Occipital lobe (tissue), 2 donors: ENCODE data around the gene TBKBP1. TPM values are rescaled to one million over a fixed set of nuclear protein-coding genes. Genes with fewer than 3 reads are reported as not detected.
"Not testable (repeated sequence)": the region's sequence is repeated elsewhere in the genome, so short reads cannot be mapped to it uniquely, and the experiment has no call there.

ENCODE experiments used
- DNase-seq: peaks from one replicate; lab custom pipeline; 2025; lab: John Stamatoyannopoulos, UW
- total RNA-seq: library from RNA; depleted of rRNA; stranded (reverse); fragments of >200 nt; gene quantifications from one replicate; pipeline ENCODE4 v1.2.3, GENCODE V29; 2014

TBKBP1 gene
- total RNA-seq, 1 donor from 2014 or later = 11.5 TPM

DNA sequence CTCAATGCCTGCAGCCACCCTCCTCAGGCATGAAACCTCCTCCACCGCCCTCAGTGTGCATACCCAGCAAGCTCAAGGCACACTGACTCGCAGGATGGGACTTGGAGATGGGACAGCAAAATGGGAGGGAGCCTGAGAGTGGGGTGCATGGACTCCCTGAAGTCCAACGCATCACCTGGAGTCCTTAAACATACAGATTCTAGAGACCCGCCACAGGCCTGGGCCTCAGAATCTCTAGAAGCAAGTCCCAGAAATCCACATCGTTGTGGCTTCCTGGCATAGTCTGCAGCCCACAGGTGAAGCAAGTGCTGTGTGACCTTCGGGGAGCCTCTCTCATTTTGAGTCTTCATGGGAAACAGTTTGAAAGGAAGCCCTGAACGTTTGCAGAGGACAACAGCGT, 35.5 kb downstream of the TBKBP1 start:
- no peak for DNase-seq

DNA sequence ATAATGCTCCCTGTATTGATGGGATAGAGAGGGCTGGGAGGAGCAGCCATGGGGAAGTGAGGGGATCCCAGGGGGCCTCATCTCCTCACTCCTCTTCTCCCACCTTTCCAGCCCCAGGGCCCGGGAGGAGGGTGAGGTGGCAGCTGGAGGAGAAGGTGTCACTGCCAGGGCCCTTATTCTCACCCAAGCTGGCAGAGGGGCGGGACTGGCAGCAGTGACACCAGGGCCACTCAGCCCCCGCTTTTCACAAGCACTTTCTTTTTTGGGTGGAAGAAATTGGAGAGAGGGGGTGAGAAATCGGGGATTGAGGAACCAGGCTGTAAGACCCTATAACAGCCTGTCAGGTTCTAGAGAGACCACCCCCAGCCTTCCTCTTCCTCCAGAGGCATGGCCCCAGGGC, 36.7 kb downstream of the TBKBP1 start:
- no peak for DNase-seq

DNA sequence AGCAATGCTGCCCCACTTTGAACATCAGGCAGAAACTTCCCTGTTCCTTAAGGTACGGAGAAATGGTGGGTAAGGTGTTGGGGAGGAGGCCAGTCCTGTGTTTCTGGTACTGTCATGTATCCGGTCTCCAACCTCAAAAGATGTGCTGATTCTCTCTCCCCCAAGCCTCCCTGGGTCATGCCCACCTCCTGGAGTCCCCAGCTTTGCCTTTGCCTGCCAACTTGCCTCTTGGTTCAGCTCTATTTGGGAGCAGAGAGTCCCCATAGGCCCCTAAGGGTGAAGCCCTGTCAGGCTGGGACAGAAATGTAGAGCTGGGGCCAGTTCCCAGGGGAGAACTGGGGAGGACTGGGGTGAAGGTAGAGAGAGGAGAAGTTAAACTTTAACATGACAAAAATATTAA, 37.4 kb downstream of the TBKBP1 start:
- DNase-seq = no peak

DNA sequence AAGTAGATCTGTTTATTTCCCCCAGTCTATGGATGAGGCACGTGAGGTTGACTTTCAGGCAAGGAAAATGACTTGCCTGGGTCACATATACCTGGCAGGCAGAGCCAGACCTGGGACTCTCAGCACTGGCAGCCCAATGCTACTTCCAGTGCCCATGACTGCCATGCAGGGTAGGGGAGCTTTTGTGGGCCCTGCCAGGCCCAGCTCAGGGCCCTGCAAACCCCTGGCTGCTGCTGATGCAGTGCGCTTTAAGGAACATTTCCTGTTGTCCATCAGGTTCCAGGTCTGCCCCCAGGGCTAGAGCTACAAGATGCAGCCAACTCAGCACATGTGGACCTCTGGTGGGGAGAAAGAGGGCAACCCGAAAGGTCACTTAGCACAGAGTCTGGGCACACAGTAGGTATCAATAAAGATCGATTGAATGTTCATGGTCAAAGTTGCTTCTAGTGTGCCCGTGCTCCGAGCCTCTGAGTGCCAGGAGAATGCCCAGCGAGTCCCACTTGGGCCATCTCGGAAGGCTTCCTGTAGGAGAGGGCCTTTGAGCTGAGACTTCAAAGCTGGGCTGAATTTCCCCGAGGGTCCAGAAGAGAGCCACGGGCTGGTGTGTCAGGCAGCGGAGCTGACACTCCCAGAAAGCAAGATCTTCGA, 38.6 kb downstream of the TBKBP1 start:
- DNase-seq = no peak

DNA sequence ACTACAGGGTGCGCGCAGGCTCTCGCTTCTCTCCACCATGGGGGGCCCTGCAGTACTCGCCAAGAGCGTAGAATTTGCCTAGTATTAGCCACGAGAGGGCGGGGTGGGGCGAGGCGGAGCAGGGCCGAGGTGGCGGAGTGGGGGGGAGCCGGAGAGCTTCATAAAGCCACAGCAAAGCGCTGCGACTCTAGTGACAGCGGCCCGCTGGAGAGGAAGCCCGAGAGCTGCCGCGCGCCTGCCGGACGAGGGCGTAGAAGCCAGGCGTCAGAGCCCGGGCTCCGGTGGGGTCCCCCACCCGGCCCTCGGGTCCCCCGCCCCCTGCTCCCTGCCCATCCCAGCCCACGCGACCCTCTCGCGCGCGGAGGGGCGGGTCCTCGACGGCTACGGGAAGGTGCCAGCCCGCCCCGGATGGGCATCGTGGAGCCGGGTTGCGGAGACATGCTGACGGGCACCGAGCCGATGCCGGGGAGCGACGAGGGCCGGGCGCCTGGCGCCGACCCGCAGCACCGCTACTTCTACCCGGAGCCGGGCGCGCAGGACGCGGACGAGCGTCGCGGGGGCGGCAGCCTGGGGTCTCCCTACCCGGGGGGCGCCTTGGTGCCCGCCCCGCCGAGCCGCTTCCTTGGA, 39.2 kb downstream of the TBKBP1 start, which contains the start of gene TBX21:
TBX21 (plus strand) TSS at position 190 of the 627 bp plus-strand sequence; CDS start at position 409, 219 bp downstream.
- DNase-seq = no peak

DNA sequence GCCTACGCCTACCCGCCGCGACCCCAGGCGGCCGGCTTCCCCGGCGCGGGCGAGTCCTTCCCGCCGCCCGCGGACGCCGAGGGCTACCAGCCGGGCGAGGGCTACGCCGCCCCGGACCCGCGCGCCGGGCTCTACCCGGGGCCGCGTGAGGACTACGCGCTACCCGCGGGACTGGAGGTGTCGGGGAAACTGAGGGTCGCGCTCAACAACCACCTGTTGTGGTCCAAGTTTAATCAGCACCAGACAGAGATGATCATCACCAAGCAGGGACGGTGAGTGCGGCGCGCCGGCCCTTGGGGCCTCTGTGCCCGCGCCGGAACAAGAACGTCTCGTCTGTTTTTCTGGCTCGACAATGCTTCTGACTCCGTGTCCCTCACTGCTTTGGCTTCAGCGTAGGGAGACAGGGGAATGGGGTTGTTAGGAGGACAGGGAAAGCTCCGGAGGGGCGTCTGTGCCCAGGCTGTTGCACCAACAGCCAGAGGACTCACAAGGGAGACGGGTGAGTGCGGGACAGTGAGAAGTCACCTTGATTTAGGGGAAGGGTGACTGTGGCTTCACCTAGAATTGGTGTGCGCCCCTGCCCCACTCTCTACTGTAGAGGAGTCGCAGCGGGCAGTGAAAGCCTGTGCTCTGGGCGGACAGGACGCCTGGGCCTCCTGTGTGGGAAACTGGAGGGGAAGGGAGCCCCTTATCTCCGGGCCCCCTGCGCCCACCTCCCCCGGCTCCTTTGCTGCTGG, 39.9 kb downstream of the TBKBP1 start:
- DNase-seq = no peak

DNA sequence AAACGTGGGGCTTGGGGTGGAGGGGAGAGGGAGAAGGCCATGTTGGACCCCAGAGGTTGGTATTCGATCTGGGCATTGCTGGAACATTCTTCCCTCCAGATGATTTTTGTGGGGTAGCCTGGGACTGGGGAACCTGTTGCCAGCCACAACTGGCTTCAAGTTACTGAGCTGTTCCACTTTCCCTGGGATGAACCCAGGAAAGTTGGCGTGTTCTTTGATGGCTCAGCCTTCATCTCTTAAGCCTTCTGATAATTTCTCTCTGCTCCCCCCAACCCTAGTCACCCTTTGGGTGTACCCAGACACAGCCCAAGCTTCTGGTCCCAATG, 41.1 kb downstream of the TBKBP1 start:
- no peak for DNase-seq

DNA sequence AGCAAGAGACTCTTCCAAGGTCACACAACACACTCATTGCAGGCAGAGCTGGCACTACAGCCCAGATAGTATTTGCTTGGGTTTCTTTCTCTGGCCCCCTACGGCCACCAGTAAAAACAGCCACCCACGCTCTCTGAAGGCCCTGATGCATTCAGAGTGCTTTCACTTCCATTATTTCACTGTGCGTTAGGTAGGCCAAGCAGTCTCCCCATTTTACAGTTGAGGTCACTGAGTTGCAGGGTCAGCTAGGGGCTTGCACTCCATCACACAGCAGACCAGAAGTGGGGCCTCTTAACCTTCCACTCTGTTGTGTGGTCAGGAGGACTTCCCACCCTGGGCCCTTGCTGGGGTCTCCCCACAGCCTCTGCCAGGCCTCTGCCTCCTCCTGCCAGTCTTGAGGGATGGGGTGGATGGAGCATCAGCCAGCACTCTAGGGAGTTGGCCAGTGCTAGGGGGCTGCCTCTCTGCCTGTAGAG, 41.6 kb downstream of the TBKBP1 start:
- no peak for DNase-seq

DNA sequence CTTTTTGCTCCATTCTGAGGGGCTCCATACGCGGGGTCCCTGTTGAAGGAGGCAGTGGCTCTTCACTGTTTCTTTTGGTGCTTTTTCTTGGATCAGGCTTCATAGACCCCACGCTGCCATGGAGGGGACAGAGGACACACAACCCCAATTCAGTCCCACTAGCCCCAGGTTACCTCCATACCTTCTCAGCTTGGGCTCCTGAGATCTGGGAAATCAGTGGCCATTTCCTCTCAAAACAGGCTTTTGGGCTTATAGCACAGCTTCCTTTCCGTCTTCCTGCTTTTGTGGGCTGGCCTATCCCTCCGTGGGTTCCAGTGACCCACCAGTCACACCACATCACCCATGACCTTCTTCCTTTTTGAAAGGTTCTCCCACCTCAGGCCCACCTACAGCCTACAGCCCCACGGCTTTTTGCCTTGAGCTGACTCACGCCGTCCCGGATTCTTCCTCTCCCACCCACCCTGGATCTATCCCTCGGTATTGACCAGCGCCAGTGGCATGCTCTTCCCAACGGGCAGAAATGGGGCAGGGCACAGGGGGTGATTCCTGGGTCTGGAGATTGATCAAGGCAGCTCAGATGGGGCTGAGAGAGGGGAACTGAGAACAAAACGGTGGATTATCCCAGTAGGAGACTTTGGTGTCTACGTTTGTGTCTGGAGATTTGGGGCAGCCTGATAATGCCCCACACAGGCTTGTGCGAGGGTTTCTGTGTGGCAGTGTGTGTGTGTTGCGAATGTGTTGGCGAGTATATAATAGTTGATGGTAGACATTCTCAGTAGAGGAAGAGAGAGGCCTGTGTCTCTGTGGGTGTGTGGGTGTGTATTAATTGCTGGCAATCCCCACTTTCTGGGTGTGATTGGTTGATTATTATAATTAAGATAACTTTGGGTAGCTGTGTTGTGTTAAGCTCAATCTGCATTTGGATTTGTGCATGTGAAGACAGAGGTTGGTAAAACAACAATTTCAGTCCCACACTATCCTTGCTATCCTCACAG, 42.8 kb downstream of the TBKBP1 start:
- DNase-seq = no peak

DNA sequence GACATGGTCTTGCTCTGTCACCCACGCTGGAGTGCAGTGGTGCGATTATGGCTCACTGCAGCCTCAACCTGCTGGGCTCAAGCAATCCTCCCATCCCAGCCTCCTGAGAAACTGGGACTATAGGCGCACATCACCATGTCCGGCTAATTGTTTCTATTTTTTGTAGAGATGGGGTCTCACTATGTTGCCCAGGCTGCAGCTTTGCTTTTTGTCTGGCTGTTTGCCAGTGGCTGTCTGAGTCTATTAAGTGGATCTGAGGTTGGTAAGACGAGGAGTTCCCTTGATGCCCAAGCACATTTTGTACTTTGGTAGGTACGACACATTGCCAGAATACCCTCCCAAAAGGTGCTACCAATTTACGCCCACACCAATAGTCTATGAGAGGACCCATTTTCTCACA, 44.2 kb downstream of the TBKBP1 start:
- DNase-seq = no peak

DNA sequence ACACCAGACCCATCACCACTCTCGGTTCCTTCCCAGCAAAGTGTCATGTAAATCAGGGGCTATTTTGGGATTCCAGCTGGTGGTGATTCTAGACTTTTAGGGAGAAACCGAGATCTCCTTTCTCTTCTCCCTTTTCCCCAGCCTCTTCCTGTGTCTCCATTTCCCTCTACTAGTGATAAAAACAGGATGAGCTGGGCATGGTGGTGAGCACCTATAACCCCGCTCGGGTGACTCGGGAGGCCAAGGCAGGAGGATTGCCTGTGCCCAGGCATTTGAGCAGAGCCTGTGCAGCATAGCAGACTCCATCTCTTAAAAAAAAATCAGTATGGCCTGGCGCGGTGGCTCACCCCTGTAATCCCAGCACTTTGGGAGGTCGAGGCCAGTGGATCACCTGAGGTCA, 45.2 kb downstream of the TBKBP1 start:
- no peak for DNase-seq

DNA sequence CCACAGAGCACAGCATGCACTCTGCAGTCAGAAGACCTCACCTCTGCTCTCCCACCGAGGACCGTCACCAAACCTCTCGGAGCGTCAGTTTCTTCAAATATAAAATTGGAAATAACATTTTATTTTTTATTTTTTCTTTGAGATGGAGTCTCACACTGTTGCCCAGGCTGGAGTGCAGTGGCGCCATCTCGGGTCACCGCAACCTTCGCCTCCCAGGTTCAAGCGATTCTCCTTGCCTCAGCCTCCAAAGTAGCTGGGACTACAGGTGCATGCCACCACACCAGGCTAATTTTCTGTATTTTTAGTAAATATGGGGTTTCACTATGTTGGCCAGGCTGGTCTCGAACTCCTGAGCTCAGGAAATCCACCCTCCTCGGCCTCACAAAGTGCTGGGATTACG, 46.0 kb downstream of the TBKBP1 start:
- DNase-seq = not testable (repeated sequence)

DNA sequence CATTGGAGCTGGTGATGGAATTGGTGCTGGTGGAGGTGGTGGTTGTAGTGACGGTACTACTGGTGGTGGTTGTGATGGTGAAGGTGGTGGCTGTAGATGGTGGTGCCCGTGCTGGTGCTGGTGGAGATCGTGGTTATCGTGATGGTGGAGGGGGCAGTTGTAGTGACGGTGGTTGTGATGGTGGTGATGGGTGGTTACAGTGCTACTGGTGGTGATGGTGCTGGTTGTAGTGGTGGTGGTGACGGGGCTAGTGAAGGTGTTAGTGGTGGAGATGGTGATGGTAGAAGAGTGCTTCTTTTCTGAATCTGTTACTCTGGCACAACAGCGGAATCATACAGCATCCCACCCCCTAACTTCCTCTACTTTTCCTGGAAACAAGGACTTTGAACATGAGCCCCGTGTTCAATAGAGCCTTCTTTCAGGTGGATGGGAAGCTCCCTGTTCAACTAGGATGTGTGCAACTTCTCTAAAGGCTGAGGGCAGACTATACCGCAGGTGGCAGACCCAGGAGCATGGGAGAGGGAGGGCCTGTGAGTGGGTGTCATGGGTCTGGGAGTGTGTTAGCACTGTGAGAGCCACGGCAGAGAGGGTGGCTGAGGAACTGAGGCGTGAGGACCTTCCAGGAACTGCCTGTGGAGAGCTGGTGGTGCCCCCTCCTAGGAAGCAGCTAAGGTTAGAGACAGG, 47.3 kb downstream of the TBKBP1 start:
- DNase-seq = no peak

DNA sequence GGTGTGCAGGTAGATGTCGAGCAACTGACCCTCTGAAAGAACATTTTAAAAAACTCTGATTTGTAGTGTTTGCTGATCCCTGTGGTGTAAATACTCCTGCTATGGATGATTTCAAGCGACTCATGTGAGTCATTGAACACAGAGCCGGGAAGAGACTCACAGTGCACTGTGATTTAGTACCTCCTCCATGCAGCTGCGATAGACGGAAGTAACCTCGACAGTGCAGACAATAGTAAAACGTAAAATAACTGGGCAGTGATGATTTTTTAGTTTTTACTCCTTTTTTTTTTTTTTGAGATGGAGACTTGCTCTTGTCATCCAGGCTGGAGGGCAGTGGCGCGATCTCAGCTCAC, 47.8 kb downstream of the TBKBP1 start:
- no peak for DNase-seq

DNA sequence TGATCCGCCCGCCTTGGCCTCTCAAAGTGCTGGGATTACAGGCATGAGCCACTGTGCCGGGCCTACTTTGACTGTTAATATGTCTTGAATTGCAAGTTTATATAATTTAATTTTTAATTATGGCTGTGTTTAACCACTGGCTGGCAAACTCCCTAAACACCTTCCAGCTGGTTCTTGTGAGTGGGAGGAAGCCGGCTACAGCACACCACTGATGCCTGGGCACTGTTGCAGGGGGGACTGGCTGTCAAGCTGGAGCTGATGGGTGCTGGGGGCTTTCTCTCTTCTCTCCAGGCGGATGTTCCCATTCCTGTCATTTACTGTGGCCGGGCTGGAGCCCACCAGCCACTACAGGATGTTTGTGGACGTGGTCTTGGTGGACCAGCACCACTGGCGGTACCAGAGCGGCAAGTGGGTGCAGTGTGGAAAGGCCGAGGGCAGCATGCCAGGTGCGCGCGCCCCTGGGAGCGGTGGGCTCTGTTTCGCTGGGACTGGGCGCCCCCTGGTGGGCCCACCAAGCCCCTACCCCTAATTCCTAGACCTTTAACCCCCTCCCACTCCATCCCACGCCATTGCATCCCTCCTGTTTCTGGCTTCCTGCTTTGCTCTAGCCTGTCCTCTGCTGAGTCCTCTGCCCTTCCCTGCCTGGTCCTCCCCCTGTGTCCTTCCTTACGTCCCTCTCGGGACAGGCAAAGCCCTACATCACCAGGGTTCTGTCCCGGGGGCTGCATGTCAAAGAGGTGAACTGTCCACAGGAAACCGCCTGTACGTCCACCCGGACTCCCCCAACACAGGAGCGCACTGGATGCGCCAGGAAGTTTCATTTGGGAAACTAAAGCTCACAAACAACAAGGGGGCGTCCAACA, 48.6 kb downstream of the TBKBP1 start:
- DNase-seq = no peak

DNA sequence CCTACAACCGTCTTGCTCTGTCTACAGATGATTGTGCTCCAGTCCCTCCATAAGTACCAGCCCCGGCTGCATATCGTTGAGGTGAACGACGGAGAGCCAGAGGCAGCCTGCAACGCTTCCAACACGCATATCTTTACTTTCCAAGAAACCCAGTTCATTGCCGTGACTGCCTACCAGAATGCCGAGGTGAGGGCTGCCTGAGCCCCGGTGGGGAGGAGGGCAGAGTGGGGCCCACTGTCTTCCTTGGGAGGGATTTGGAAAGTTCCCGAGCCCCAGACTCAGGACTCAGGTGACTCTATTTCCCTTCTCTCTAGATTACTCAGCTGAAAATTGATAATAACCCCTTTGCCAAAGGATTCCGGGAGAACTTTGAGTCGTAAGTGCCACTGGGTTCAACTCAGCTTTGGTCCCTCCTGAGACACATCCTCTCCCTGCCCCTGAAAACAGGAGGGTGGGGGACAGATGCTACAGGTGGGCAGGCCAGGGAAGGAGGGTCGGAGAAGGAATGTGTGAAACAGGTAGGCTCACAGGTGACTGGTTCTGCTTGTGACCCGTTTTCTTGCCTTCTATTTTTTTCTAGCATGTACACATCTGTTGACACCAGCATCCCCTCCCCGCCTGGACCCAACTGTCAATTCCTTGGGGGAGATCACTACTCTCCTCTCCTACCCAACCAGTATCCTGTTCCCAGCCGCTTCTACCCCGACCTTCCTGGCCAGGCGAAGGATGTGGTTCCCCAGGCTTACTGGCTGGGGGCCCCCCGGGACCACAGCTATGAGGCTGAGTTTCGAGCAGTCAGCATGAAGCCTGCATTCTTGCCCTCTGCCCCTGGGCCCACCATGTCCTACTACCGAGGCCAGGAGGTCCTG, 50.4 kb downstream of the TBKBP1 start:
- no peak for DNase-seq

DNA sequence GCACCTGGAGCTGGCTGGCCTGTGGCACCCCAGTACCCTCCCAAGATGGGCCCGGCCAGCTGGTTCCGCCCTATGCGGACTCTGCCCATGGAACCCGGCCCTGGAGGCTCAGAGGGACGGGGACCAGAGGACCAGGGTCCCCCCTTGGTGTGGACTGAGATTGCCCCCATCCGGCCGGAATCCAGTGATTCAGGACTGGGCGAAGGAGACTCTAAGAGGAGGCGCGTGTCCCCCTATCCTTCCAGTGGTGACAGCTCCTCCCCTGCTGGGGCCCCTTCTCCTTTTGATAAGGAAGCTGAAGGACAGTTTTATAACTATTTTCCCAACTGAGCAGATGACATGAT, 51.0 kb downstream of the TBKBP1 start:
- DNase-seq = no peak

DNA sequence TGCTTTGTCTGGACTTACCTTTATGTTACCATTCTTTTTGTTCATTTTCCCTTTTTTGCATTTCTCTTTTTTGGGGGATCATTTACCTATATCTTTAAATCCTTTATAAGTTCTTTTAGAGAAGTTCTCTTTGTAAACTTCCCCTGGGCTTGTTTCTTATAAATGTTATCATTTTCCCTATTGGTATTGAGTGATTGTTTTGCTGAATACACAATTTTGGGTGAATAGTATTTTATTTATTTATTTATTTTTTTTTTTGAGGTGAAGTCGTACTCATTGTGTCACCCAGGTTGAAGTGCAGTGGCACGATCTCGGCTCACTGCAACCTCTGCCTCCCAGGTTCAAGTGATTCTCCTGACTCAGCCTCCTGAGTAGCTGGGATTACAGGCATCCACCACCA, 57.5 kb downstream of the TBKBP1 start:
- no peak for DNase-seq

DNA sequence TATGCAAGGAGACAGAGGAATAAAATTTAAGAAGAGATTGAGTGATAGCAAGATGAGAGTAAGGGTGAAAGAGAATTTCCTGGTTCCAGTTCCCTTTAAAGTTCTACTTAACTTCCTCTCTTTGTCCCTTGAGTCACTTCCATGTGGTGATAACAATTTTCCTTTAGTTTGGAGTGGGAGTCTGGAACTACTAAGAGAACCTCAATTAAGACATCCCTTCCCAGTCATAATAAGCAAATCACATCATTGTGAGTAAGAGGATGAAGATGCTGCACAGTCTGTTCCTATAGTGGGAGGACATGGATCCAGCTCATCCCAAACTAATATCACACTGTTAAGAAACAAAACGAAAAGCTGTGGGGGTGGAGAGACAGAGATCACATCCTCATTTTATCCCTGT, 63.4 kb downstream of the TBKBP1 start:
- no peak for DNase-seq
